Kidney epithelial cell (primary cell): ENCODE results near the gene CACNG6. TPM values are rescaled to one million over a fixed set of nuclear protein-coding genes. Genes with fewer than 3 reads are reported as not detected.

Experiments
- DNase-seq: peaks from one replicate; pipeline ENCODE4 v3.0.0-alpha.2; 2010; ENCODE audit warnings: low read depth
- H3K27me3 ChIP-seq: 2 replicates; pipeline ENCODE4 v1.6.0; 2011; ENCODE audit warnings: low read length; ENCODE audit not compliant: control insufficient read depth, insufficient read depth
- H3K36me3 ChIP-seq: 2 replicates; pipeline ENCODE4 v1.5.1; 2011; ENCODE audit warnings: low read length; ENCODE audit not compliant: control insufficient read depth, insufficient read depth
- H3K4me3 ChIP-seq: 2 replicates; pipeline ENCODE4 v1.5.1; 2011; ENCODE audit warnings: low read depth, mild to moderate bottlenecking, control low read depth, low read length
- CTCF ChIP-seq: IDR thresholded peaks from 2 replicates; pipeline ENCODE4 v1.5.1; 2011; ENCODE audit warnings: mild to moderate bottlenecking, moderate library complexity, low read length, control low read depth, inconsistent platforms; ENCODE audit not compliant: insufficient read depth, poor library complexity, severe bottlenecking
- total RNA-seq: library from RNA; depleted of rRNA; stranded (reverse); fragments of >200 nt; gene quantifications from 2 replicates; pipeline ENCODE4 v1.2.3, GENCODE V29; 2015

Gene CACNG6
- total RNA-seq, 1 donor from 2014 or later = not detected

- no peak for TF ChIP-seq CTCF
- H3K4me3 ChIP-seq = no peak overlapping the region
- DNase-seq = no peak
- peaks cover 4% of the 10 kb centered on the region for H3K27me3 ChIP-seq
- H3K36me3 ChIP-seq = no peaks in the 10 kb centered on the region
These were observed 20.2 kb downstream of the CACNG6 start for GRCh38 chr19:54011507-54012211.

DNA sequence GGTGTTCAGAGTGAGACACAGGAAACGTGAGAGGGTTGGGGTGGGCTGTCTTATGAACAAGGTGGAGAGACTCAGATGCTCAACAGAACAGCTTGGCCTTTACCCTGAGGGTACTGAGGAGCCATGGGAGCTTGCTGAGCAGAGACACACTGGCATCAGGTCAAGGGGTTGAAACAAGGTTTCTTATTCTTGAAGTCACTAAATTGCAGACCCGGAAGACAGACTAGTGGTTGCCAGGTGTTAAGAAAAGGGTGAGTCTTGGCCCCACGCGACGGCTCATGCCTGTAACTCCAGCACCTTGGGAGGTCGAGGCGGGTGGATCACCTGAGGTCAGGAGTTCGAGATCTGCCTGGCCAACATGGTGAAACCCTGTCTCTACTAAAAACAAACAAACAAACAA, 22.4 kb downstream of the CACNG6 start:
- Histone ChIP-seq H3K36me3 (no peaks in the 10 kb centered on the region), H3K4me3 (no peak overlapping the region), H3K27me3 (peaks cover 4% of the 10 kb centered on the region)
- no peak for TF ChIP-seq CTCF
- DNase-seq = no peak

- H3K4me3 ChIP-seq = no peak overlapping the region
- TF ChIP-seq CTCF = no peak
- H3K27me3 ChIP-seq = peaks cover 4% of the 10 kb centered on the region
- no peaks in the 10 kb centered on the region for H3K36me3 ChIP-seq
- DNase-seq = no peak
These were observed 23.6 kb downstream of the CACNG6 start for GRCh38 chr19:54014920-54015560.

- DNase-seq = no peak
- Histone ChIP-seq H3K36me3 (no peaks in the 10 kb centered on the region), H3K4me3 (no peak overlapping the region), H3K27me3 (no peaks in the 10 kb centered on the region)
- no peak for TF ChIP-seq CTCF
These were observed 25.8 kb downstream of the CACNG6 start for GRCh38 chr19:54017261-54017660.

DNA sequence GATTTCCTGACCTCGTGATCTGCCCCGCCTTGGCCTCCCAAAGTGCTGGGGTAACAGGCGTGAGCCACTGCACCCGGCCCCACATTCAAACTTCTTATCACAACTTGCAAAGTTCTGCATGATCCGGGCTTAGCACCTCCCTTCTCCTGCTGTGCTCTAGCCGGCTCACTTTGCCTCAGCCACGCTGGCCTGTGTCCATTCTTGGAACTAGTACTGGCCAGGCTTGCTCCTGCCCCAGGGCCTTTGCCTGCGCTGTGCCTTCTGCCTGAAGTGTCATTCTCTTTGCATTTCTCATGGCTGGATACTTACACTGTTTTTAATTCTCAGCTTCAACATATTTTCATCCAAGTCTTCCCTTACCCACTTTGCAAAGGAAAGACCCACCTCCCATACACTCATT, 29.9 kb downstream of the CACNG6 start:
- no peaks in the 10 kb centered on the region for H3K27me3 ChIP-seq
- H3K36me3 ChIP-seq = no peaks in the 10 kb centered on the region
- H3K4me3 ChIP-seq = no peak overlapping the region
- TF ChIP-seq CTCF = no peak
- DNase-seq = no peak

- no peaks in the 10 kb centered on the region for H3K27me3 ChIP-seq
- DNase-seq = no peak
- no peak overlapping the region for H3K4me3 ChIP-seq
- no peaks in the 10 kb centered on the region for H3K36me3 ChIP-seq
- no peak for TF ChIP-seq CTCF
These were observed 30.5 kb downstream of the CACNG6 start for GRCh38 chr19:54021932-54022331.
